Activated naive CD4-positive, alpha-beta T cell treated with anti-CD3 and anti-CD28 coated beads, Interleukin-2, amount 10 ng/mL, durations not matched to agents 7 days and 5 days (primary cell): ENCODE data around the gene MTFR2.

Experiments
- CTCF ChIA-PET: fragments of 350-600 bp; sonication (Branson Sonifier 250); formaldehyde crosslinking; loops from one replicate; lab custom pipeline; 2021; ENCODE audit warnings: antibody characterized with exemption; lab: Charles Lee
- DNase-seq: peaks from one replicate; pipeline ENCODE4 v3.0.0-alpha.2; 2020
- H3K27ac Mint-ChIP-seq: one replicate; pipeline ENCODE4 v1.8.0; 2021; ENCODE audit warnings: mild to moderate bottlenecking, moderate library complexity, mixed read lengths
- H3K27me3 Mint-ChIP-seq: one replicate; pipeline ENCODE4 v1.8.0; 2021; ENCODE audit warnings: mild to moderate bottlenecking, mixed read lengths
- H3K36me3 Mint-ChIP-seq: one replicate; pipeline ENCODE4 v1.8.0; 2021; ENCODE audit warnings: mixed read lengths
- H3K4me1 Mint-ChIP-seq: one replicate; pipeline ENCODE4 v1.8.0; 2021; ENCODE audit warnings: mixed read lengths
- H3K4me3 Mint-ChIP-seq: one replicate; pipeline ENCODE4 v1.8.0; 2021; ENCODE audit warnings: mild to moderate bottlenecking, moderate library complexity, mixed read lengths
- H3K9me3 Mint-ChIP-seq: one replicate; pipeline ENCODE4 v1.8.0; 2021; ENCODE audit warnings: mixed read lengths

MTFR2 gene

GRCh38 chr6:136249811-136250685, at the start of gene MTFR2:
Gene MTFR2, minus strand, starts transcription at chr6:136250311. Its CDS starts 1,212 bp downstream, at chr6:136249099.
- CTCF ChIA-PET: interaction anchor here (1.1 to 1.8 kb wide), 6 partner anchors 23 to 67 kb away, joined by 3 to 10 read pairs (median 4); no protein-coding TSS in a partner anchor
- Mint-ChIP-seq H3K9me3 (no peaks in the 10 kb centered on the region), H3K27ac (peak within 1 kb of the TSS; percentile 86), H3K27me3 (peaks cover 5% of the 10 kb centered on the region), H3K4me1 (peaks cover 53% of the 10 kb centered on the region), H3K36me3 (peaks cover 40% of the 10 kb centered on the region), H3K4me3 (peak within 1 kb of the TSS; percentile 91)
- peak; percentile 97 for DNase-seq

GRCh38 chr6:136294621-136295020, 44.5 kb upstream of the MTFR2 start:
- CTCF ChIA-PET: no interaction called here
- no peaks in the 10 kb centered on the region for H3K9me3 Mint-ChIP-seq
- H3K27me3 Mint-ChIP-seq: no peaks in the 10 kb centered on the region
- H3K4me1 Mint-ChIP-seq: peaks cover 22% of the 10 kb centered on the region
- no peak for DNase-seq
- H3K36me3 Mint-ChIP-seq: no peaks in the 10 kb centered on the region
- no peak overlapping the region for H3K4me3 Mint-ChIP-seq
- no peak overlapping the region for H3K27ac Mint-ChIP-seq

DNA sequence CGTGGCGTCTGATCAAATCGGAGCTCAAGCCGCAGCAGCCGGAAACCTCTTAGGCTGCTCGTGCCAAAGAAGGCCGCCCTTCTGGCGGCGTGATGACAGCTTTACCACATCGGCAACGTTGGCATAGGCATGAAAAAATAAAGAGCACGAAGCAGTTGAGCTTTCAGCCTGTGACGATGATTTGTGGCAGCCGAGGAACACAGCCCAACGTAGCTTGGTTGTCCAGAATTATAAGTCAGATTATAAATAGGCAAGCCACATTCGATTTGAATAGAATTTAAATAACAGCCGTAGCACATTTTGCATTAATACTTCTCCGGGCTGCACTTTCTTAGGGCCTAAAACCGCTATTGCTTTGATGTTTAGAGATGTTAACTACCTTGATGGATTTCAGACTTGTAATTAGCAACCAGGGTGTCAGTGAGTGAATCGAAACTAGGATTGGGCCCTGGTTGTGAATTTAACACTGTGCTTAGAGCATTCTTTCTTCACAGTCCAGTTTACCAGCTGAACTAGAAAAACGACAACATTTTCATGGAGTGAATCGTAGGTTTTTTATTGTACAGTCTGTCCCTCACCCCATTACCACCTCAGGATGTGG, 40.4 kb upstream of the MTFR2 start:
- CTCF ChIA-PET: interaction anchor here (0.7 to 1.6 kb wide), 3 partner anchors 8 to 27 kb away, joined by 3 to 5 read pairs (median 4); no protein-coding TSS in a partner anchor
- H3K27me3 Mint-ChIP-seq: no peaks in the 10 kb centered on the region
- H3K27ac Mint-ChIP-seq: peak overlapping the region; percentile 100
- H3K4me3 Mint-ChIP-seq: peak overlapping the region; percentile 95
- H3K36me3 Mint-ChIP-seq: peaks cover 24% of the 10 kb centered on the region
- H3K4me1 Mint-ChIP-seq: peaks cover 49% of the 10 kb centered on the region
- no peaks in the 10 kb centered on the region for H3K9me3 Mint-ChIP-seq
- peak; percentile 89 for DNase-seq

GRCh38 chr6:136289579-136290409, 39.7 kb upstream of the MTFR2 start, which contains the start of gene BCLAF1:
Gene BCLAF1, minus strand, starts transcription at chr6:136289846. Its CDS starts 9,980 bp downstream, at chr6:136279866.
- Mint-ChIP-seq H3K27ac (peak within 1 kb of the TSS; percentile 100), H3K4me3 (peak within 1 kb of the TSS; percentile 95), H3K9me3 (no peaks in the 10 kb centered on the region), H3K27me3 (no peaks in the 10 kb centered on the region), H3K36me3 (peaks cover 31% of the 10 kb centered on the region), H3K4me1 (peaks cover 56% of the 10 kb centered on the region)
- DNase-seq: peak; percentile 99
- CTCF ChIA-PET: interaction anchor here (0.7 to 1.4 kb wide), 3 partner anchors 9 to 703 kb away, joined by 3 to 4 read pairs (median 4); no protein-coding TSS in a partner anchor

GRCh38 chr6:136289327-136289578, 39.1 kb upstream of the MTFR2 start:
- peak overlapping the region; percentile 95 for H3K4me3 Mint-ChIP-seq

DNA sequence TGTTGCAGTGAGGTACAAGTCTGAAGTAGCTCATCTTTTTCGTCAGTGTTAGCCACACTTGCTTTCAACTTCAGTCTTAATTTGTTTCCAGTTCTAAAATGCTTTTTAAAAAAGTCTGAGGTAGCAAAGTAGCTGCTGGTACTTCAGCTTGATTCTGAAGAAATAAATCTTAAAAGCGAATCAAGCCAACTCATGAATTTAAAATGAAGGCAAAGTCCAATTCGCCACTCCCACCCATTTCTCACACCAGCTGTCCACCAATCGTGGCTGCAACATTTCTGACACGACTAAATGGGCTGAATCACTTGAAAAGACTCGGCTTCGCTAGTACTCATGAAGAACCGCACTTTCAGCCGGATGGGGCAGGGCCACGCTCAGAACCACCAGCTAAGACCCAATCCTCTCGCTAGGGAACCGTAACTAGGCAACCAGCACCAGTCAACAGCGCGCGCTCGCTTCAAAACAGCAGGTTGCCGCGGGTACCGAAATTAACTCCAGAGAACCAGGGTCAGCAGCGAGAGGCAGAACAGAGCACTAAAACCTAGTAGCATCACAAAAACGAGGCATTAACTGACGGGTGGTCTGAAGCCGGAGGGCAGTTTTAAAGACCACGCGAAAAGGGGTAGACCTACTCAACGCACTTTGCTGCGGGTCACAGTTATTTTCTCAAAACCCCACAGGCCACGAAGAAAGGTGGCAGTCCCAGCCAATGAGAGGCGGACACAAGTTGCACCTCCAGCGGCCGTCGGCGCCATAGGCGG, 38.6 kb upstream of the MTFR2 start:
- Mint-ChIP-seq H3K4me3 (peak overlapping the region; percentile 95), H3K9me3 (no peaks in the 10 kb centered on the region), H3K4me1 (peaks cover 66% of the 10 kb centered on the region), H3K27me3 (no peaks in the 10 kb centered on the region), H3K36me3 (peaks cover 34% of the 10 kb centered on the region), H3K27ac (peak overlapping the region; percentile 100)
- CTCF ChIA-PET: interaction anchor here (0.9 to 2.1 kb wide), 5 partner anchors 11 to 702 kb away, joined by 3 to 7 read pairs (median 4); partner anchors contain the start of gene MTFR2
- peak; percentile 93 for DNase-seq

More at GRCh38 chr6:136289327-136289578, 39.1 kb upstream of the MTFR2 start:
- Mint-ChIP-seq H3K27ac (peak overlapping the region; percentile 100), H3K4me1 (peaks cover 62% of the 10 kb centered on the region), H3K36me3 (peaks cover 34% of the 10 kb centered on the region), H3K9me3 (no peaks in the 10 kb centered on the region), H3K27me3 (no peaks in the 10 kb centered on the region)
- peak; percentile 94 for DNase-seq
- CTCF ChIA-PET: interaction anchor here (1.1 to 1.4 kb wide), 3 partner anchors 28 to 703 kb away, joined by 4 read pairs; partner anchors contain the start of gene MTFR2

DNA sequence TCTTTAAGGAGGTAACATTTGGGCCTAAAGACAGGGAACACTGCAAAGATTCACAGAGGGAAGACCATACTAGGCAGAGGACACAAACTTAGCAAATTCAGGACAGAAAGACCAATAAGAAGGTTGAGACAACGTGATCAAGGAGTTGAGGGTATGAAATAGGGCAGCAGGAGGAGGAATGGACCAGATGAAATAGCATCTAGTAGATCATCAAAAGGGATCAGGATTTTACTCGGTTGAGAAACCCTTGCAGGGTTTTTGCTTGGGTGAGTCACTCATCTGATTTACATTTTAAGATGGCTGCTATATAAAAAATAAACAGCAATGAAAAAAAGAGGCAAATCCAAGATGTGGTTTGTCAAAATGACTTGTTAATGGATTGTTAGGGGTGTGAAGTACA, 34.8 kb upstream of the MTFR2 start:
- Mint-ChIP-seq H3K4me3 (peak overlapping the region; percentile 3), H3K9me3 (no peaks in the 10 kb centered on the region), H3K27me3 (no peaks in the 10 kb centered on the region), H3K4me1 (peaks cover 72% of the 10 kb centered on the region), H3K36me3 (peaks cover 58% of the 10 kb centered on the region), H3K27ac (no peak overlapping the region)
- no peak for DNase-seq
- CTCF ChIA-PET: no interaction called here

DNA sequence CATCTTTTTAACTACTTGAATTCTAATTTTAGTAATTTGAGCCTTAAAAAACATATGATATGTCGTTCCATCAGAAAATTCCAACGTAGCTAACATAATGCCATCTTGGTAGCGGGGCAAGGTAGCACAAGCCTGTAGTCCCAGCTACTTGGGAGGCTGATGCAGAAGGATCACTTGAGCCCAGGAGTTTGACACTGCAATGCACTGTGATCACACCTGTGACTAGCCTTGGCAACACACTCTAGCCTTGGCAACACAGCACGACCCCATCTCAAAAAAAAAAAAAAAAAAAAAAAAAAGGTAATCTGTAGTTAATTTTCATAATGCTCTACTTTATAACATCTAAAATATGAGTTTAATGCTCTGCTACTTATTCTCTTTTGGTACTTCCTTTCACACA, 32.8 kb upstream of the MTFR2 start:
- no peak for DNase-seq
- Mint-ChIP-seq H3K27ac (no peak overlapping the region), H3K36me3 (peaks cover 54% of the 10 kb centered on the region), H3K9me3 (no peaks in the 10 kb centered on the region), H3K27me3 (no peaks in the 10 kb centered on the region), H3K4me1 (peaks cover 71% of the 10 kb centered on the region), H3K4me3 (peak overlapping the region; percentile 26)
- CTCF ChIA-PET: interaction anchor here (1.1 kb wide), 1 partner anchor 373 kb away, joined by 4 read pairs; no protein-coding TSS in a partner anchor

- H3K4me1 Mint-ChIP-seq: peaks cover 44% of the 10 kb centered on the region
- H3K27me3 Mint-ChIP-seq: no peaks in the 10 kb centered on the region
- DNase-seq: no peak
- peaks cover 51% of the 10 kb centered on the region for H3K36me3 Mint-ChIP-seq
- CTCF ChIA-PET: no interaction called here
- no peak overlapping the region for H3K27ac Mint-ChIP-seq
- no peaks in the 10 kb centered on the region for H3K9me3 Mint-ChIP-seq
- H3K4me3 Mint-ChIP-seq: no peak overlapping the region
These were observed 30.0 kb upstream of the MTFR2 start for GRCh38 chr6:136280032-136280609.

GRCh38 chr6:136274062-136274461, 24.0 kb upstream of the MTFR2 start:
- peaks cover 64% of the 10 kb centered on the region for H3K36me3 Mint-ChIP-seq
- no peak for DNase-seq
- H3K27ac Mint-ChIP-seq: no peak overlapping the region
- H3K4me1 Mint-ChIP-seq: peaks cover 4% of the 10 kb centered on the region
- H3K9me3 Mint-ChIP-seq: no peaks in the 10 kb centered on the region
- H3K4me3 Mint-ChIP-seq: no peak overlapping the region
- H3K27me3 Mint-ChIP-seq: no peaks in the 10 kb centered on the region
- CTCF ChIA-PET: interaction anchor here (0.8 to 1.5 kb wide), 4 partner anchors 9 to 44 kb away, joined by 3 to 5 read pairs (median 3); no protein-coding TSS in a partner anchor

GRCh38 chr6:136265101-136265500, 15.0 kb upstream of the MTFR2 start:
- Mint-ChIP-seq H3K4me1 (peaks cover 3% of the 10 kb centered on the region), H3K27me3 (no peaks in the 10 kb centered on the region), H3K4me3 (no peak overlapping the region), H3K9me3 (no peaks in the 10 kb centered on the region), H3K36me3 (peaks cover 61% of the 10 kb centered on the region), H3K27ac (no peak overlapping the region)
- CTCF ChIA-PET: interaction anchor here (0.7 kb wide), 1 partner anchor 8 kb away, joined by 3 read pairs; no protein-coding TSS in a partner anchor
- no peak for DNase-seq

- Mint-ChIP-seq H3K27ac (no peak overlapping the region), H3K4me3 (no peak overlapping the region), H3K9me3 (no peaks in the 10 kb centered on the region), H3K4me1 (peaks cover 3% of the 10 kb centered on the region), H3K27me3 (no peaks in the 10 kb centered on the region), H3K36me3 (peaks cover 67% of the 10 kb centered on the region)
- CTCF ChIA-PET: no interaction called here
- no peak for DNase-seq
These were observed 12.8 kb upstream of the MTFR2 start for GRCh38 chr6:136262940-136263339.
